DND-41 (cell line): ENCODE measurements around the gene CFLAR.

Experiments
- CTCF ChIP-seq: IDR thresholded peaks from 2 replicates; pipeline ENCODE4 v1.5.1; 2012; ENCODE audit warnings: borderline replicate concordance, low read length, moderate library complexity, mild to moderate bottlenecking; ENCODE audit not compliant: poor library complexity, severe bottlenecking; ENCODE audit errors: extremely low read depth
- EZH2 ChIP-seq: IDR thresholded peaks from 3 replicates; pipeline ENCODE4 v1.6.1; 2012; ENCODE audit warnings: borderline replicate concordance, low read depth, mild to moderate bottlenecking, moderate library complexity, low read length, inconsistent platforms; ENCODE audit not compliant: severe bottlenecking

- TF ChIP-seq CTCF, result no peak
- no peak for TF ChIP-seq EZH2
Measured at GRCh38 chr2:201191132-201191875, 75.3 kb downstream of the CFLAR start.
